GM19438 (cell line): ENCODE data around the gene LSMEM2.
"Not testable (repeated sequence)": the region's sequence is repeated elsewhere in the genome, so short reads cannot be mapped to it uniquely, and the experiment has no call there.

Source experiments
- ATAC-seq: cut with Tn5 transposase; IDR thresholded peaks from one replicate; pipeline ENCODE4 v1.9.1; 2021; ENCODE audit warnings: low read depth; ENCODE audit not compliant: unreplicated experiment

Gene LSMEM2

GRCh38 chr3:50263478-50264382 lies 15.2 kb upstream of the LSMEM2 start:
- no peak for ATAC-seq

GRCh38 chr3:50264383-50264963 lies 14.4 kb upstream of the LSMEM2 start:
- no peak for ATAC-seq

- no peak for ATAC-seq
Observed at GRCh38 chr3:50264964-50265485, 13.9 kb upstream of the LSMEM2 start.

GRCh38 chr3:50265571-50265970 lies 13.3 kb upstream of the LSMEM2 start:
- no peak for ATAC-seq

GRCh38 chr3:50266017-50266416 lies 12.9 kb upstream of the LSMEM2 start:
- ATAC-seq = no peak

GRCh38 chr3:50266836-50267235 lies 12.1 kb upstream of the LSMEM2 start:
- ATAC-seq = no peak

GRCh38 chr3:50267280-50267913 lies 11.5 kb upstream of the LSMEM2 start:
- ATAC-seq = no peak

- no peak for ATAC-seq
Observed at GRCh38 chr3:50268276-50268675, 10.6 kb upstream of the LSMEM2 start.

- no peak for ATAC-seq
Observed at GRCh38 chr3:50268703-50269451, 10.0 kb upstream of the LSMEM2 start, which contains the start of gene SEMA3B. TSS of gene SEMA3B (plus strand) at chr3:50269147. CDS start at chr3:50269241, 94 bp downstream.

GRCh38 chr3:50269460-50269859 lies 9.4 kb upstream of the LSMEM2 start:
- ATAC-seq = no peak

- ATAC-seq = no peak
Observed at GRCh38 chr3:50269977-50270413, 8.9 kb upstream of the LSMEM2 start.

- ATAC-seq = no peak
Observed at GRCh38 chr3:50270422-50271224, 8.3 kb upstream of the LSMEM2 start.

- ATAC-seq = no peak
Observed at GRCh38 chr3:50271314-50271936, 7.5 kb upstream of the LSMEM2 start.

GRCh38 chr3:50272538-50272910 lies 6.4 kb upstream of the LSMEM2 start:
- ATAC-seq = not testable (repeated sequence)

GRCh38 chr3:50272911-50273688 lies 5.8 kb upstream of the LSMEM2 start:
- ATAC-seq = peak; percentile 84

GRCh38 chr3:50273689-50274065 lies 5.2 kb upstream of the LSMEM2 start:
- no peak for ATAC-seq

- ATAC-seq = no peak
Observed at GRCh38 chr3:50274371-50275104, 4.3 kb upstream of the LSMEM2 start.
